HTERT RPE-1 (cell line): ENCODE measurements around the gene MED16.

Experiments
- in situ Hi-C: fragments of 300-500 bp; cut with MboI; formaldehyde crosslinking; loops from 4 replicates; pipeline ENCODE4 v1.14.3; 2020; ENCODE audit warnings: low sequenced_read_pairs

The MED16 gene

GRCh38 chr19:927780-928401, 34.9 kb upstream of the MED16 start:
- in situ Hi-C loops, result no loop called here

- in situ Hi-C loops, result no loop called here
Measured at GRCh38 chr19:927351-927779, 34.4 kb upstream of the MED16 start.

DNA sequence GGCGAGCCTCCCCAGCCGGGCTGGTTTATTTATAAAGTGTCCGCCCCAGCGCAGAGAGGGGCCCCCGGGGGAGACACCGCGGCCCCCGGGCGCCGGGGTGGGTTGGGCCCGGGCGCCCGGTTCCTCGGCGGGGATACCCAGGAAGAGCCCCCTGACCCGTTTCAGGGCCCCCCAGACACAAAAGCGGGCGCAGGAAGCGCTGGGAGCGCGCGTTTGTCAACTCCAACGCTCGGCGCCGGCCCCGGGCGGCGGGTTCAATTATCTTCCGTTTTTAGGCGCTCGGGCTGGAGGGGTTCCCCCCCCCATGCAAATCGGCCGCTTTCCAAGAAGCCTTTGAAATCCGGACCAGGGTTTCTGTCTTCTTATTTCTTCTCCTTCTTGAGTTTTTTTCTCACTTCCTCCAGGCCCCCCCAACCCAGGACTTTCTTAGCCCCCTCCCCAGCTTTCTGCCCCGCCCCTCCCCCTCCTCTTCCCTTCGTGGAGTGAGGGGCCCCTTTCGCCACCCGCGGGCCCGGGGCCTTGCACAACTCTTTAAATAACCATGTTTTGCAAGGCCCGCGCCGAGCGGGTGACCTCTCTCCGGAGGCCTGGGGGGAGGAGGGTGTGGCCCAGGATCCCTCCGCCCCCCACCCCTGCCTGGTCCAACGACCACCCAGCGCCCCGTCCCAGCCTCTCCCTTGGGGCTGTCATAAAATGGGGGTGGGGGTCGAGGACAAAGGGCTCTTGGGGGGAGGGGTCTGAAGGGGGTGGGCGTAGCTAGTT, 33.8 kb upstream of the MED16 start:
- in situ Hi-C loops, result no loop called here

- in situ Hi-C loops, result no loop called here
Measured at GRCh38 chr19:926323-926588, 33.3 kb upstream of the MED16 start.

- in situ Hi-C loops, result no loop called here
Measured at GRCh38 chr19:925526-926322, 32.7 kb upstream of the MED16 start, which contains the start of gene ARID3A. TSS of gene ARID3A (plus strand) at chr19:926035. CDS start at chr19:929529, 3,494 bp downstream.

DNA sequence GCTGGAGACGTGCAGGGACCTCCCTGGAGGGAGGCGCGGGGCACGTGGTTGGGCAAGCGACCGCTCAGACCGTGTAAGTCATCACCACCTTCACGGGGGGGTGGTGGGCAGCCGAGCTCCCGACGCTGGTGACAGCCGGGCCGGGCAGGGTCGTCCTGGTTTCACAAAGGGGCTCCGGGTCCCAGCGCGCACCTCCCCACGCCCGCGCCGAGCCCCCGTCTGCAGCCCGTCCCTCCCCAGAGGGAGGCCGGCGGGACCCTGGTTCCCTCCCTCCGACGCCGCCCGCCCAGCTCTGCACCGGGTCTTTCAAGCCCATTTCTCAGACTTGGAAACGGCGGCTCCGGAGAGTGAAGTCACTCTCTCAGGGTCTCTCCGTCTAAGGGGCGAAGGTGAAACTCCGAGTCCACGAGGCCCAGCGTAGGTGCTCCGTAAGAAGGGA, 32.1 kb upstream of the MED16 start:
- in situ Hi-C loops, result no loop called here

- in situ Hi-C loops, result no loop called here
Measured at GRCh38 chr19:924553-925086, 31.6 kb upstream of the MED16 start.

DNA sequence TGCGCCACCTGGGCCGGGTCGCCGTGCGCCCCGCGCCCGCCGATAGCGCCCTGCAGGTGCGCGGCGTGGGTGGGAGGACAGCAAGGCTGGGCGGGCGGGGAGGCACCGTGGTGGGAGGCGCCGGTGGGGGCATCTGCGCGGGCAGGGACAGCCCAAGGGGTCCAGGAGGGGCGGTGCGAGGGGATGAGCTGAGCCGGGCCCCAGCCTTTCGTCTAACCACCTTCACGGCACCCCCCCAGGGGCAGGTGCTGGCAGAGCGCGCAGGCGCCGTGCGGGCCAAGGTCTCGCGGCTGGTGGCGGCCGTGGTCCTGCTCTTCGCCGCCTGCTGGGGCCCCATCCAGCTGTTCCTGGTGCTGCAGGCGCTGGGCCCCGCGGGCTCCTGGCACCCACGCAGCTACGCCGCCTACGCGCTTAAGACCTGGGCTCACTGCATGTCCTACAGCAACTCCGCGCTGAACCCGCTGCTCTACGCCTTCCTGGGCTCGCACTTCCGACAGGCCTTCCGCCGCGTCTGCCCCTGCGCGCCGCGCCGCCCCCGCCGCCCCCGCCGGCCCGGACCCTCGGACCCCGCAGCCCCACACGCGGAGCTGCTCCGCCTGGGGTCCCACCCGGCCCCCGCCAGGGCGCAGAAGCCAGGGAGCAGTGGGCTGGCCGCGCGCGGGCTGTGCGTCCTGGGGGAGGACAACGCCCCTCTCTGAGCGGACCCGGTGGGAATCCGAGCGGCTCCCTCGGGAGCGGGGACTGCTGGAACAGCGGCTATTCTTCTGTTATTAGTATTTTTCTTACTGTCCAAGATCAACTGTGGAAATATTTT, 27.3 kb upstream of the MED16 start:
- in situ Hi-C loops, result no loop called here

DNA sequence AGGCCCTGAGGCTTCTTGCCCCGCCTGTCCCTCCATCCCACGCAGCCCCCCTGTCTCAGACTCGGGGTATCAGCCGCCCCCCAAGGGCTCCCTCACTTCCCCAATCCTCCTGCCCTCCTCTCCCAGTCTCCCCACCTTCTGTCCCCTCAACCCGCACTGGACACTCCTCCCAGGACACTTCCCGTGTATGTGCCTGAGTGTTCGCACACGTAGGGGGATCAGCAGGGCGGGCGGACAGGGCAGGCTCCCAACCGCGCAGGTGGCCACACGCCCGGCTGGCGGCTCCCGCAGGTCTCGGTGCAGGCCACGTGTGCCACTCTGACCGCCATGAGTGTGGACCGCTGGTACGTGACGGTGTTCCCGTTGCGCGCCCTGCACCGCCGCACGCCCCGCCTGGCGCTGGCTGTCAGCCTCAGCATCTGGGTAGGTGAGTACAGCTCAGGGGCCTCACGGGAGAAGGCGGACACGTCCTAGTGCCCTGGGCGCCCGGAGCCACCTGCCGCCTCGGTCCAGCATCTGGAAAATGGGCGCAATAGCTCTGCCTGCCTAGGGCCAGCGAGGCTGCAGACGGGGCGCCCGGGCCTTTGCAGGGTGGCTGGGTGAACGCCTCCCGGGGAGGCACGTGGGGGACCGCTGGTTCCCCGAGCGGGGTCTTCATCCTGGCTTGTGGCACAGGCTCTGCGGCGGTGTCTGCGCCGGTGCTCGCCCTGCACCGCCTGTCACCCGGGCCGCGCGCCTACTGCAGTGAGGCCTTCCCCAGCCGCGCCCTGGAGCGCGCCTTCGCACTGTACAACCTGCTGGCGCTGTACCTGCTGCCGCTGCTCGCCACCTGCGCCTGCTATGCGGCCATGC, 26.4 kb upstream of the MED16 start:
- in situ Hi-C loops, result no loop called here

- in situ Hi-C loops, result no loop called here
Measured at GRCh38 chr19:918481-919198, 25.7 kb upstream of the MED16 start.

GRCh38 chr19:918152-918437, 25.1 kb upstream of the MED16 start:
- in situ Hi-C loops, result no loop called here

DNA sequence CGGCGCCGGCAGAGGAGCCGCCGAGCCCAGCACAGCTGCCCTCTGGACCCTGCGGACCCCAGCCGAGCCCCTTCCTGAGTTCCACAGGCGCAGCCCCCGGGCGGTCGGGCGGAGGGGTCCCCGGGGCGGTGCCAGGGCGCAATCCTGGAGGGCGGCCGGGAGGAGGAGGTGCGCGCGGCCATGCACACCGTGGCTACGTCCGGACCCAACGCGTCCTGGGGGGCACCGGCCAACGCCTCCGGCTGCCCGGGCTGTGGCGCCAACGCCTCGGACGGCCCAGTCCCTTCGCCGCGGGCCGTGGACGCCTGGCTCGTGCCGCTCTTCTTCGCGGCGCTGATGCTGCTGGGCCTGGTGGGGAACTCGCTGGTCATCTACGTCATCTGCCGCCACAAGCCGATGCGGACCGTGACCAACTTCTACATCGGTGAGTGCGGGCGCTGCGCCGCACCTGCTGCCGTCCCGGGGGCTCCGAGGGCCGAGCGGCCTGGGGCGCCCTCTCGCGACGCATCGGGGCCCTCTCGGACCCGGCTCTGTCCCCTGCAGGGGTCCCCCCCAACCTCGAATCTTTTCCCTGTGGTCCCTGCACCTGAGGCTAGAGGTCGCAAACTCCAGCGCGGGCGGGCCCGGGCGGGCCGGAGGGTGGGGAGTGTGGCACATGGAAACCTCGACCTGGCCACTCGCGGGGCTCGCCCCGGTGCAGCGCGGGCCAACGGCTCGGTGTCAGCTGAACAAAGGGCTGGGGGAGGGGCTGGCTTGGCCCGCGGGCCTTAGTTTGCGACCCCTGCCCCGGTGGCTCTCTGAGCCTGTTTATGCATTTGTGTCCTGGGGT, 24.6 kb upstream of the MED16 start, which contains the start of gene KISS1R:
Gene KISS1R, plus strand, starts transcription at position 11 of the 829 bp plus-strand sequence. Its CDS starts 170 bp downstream, at position 181.
- in situ Hi-C loops, result no loop called here

DNA sequence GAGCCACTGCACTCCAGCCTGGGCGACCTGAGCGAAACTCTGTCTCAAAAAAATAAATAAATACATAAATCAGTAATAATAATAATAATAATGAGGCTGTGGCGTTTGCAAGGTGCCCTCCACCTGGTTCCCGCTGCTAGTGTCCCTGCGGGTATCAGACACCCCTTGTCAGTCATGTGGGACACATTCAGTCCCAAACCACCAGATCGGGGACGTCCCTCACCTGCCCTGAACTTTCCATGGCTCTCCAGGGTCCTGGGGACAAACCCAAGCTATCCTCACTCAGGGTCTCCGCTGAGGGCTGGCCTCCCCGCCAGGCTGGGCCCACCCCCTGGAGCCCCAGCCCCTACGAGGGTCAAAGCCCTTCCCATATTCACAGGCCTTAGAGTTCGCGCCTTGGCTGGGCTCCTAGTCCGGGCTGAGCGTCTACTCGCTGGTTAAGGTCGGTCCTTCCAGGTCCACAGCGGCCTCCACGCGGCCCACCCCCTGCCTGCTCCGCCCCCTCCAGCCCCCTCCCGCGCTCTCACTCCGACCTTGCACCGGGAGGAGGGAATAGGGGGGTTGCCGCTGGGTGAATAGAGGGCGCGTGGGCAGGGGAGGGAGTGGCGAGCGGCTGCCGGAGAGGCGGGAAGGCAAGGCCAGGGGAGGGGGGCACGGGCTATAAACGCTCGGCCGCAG, 23.8 kb upstream of the MED16 start:
- in situ Hi-C loops, result no loop called here

- in situ Hi-C loops, result no loop called here
Measured at GRCh38 chr19:913080-913748, 20.2 kb upstream of the MED16 start, which contains the start of gene R3HDM4. TSS of gene R3HDM4 (minus strand) at chr19:913219. CDS start at chr19:913157, 62 bp downstream.

DNA sequence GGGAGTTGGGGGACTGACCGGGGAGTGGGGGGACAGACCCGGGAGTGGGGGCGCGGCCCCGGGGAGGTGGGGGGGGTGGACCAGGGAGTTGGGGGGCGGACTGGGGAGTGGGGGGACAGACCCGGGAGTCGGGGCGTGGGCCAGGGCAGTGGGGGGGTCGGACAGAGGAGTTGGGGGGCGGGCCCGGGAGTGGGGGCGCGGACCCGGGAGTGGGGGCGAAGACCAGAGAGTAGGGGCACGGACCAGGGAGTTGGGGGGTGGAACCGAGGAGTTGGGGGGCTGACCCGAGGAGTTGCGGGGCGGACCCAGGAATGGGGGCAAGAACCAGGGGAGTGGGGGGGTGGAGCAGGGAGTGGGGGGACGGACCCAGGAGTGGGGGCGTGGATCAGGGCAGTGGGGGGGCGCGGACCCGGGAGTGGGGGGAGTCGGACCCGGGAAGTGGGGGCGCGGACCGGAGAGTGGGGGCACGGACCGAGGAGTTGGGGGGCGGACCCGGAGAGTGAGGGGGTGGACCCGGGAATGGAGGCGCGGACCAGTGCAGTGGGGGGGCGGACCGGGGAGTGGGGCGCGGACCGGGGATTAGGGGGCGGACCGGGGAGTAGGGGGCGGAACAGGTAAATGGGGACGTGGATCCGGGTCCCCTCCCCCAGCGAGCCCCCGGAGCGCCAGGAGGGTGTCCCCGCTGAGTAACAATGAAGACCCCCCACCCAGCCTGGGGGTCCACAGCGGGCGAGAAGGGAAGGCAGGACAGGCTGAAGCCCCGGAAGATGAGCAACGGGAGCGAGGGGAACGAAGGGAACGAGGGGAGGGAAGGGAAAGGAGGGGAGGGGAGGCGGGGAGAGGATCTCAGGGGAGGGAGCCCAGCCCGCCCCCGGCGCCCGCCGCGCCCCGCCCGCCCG, 19.4 kb upstream of the MED16 start:
- in situ Hi-C loops, result no loop called here
